Adrenal gland (tissue), 19 donors: ENCODE results near the gene HES6. TPM values are rescaled to one million over a fixed set of nuclear protein-coding genes. Genes with fewer than 3 reads are reported as not detected.
A peak's percentile ranks its signal among the peaks of the same experiment; 100 is the strongest.

Experiments
- DNase-seq, 7 donors: peaks; one replicate each; pipeline ENCODE4 v3.0.0-alpha.2; 2019 to 2020
- H3K27ac ChIP-seq, 5 donors: fragments of 200-600 bp; sonication (generic) in 4 of 5; 1 replicate in 3 of 5; 2 replicates in 2 of 5; pipeline versions ENCODE4 v1.5.1 to v1.8.0; 2016 to 2020; ENCODE audit warnings: mild to moderate bottlenecking in 1 of 5
- H3K27me3 ChIP-seq: fragments of 200-600 bp; 2 replicates; pipeline ENCODE4 v1.8.0; 2021
- H3K36me3 ChIP-seq, 2 donors: fragments of 200-600 bp; replicated peaks in 1 of 2; 1 replicate in 1 of 2; 2 replicates in 1 of 2; pipeline versions ENCODE4 v1.5.1 to v1.8.0; 2018 to 2022
- H3K4me1 ChIP-seq, 2 donors: fragments of 200-600 bp; replicated peaks in 1 of 2; 1 replicate in 1 of 2; 2 replicates in 1 of 2; pipeline versions ENCODE4 v1.5.1 to v1.8.0; 2018 to 2021
- H3K4me3 ChIP-seq, 4 donors: fragments of 200-600 bp; sonication (generic) in 3 of 4; one replicate each; pipeline ENCODE4 v1.5.1; 2016 to 2018
- H3K9me3 ChIP-seq, 3 donors: fragments of 200-600 bp; sonication (generic) in 1 of 3; replicated peaks in 1 of 3; 1 replicate in 2 of 3; 2 replicates in 1 of 3; pipeline versions ENCODE4 v1.5.1 to v1.8.0; 2016 to 2021
- POLR2A ChIP-seq, 2 donors: fragments of 450-650 bp; IDR thresholded peaks; one replicate each; pipeline ENCODE4 v1.6.1; 2017; ENCODE audit warnings: antibody characterized with exemption in 2 of 2, mild to moderate bottlenecking in 2 of 2, moderate library complexity in 1 of 2
- WGBS, 4 donors: extraction: QIAGEN DNeasy Blood & Tissue Kit in 2 of 4; methylation state at CpG; one replicate each; pipeline versions ENCODE4 v1.1.5 to v1.1.7; 2013 to 2017; 5-methylcytosine and 5-hydroxymethylcytosine counted together
- intact Hi-C, 2 donors: fragments of 100-400 bp; cut with DNase I; formaldehyde crosslinking; loops; one replicate each; pipeline versions ENCODE4 v1.14.1 to v1.15.0; 2022 to 2023
- long read RNA-seq, 10 donors: library from polyadenylated mRNA in 3 of 10; unstranded in 2 of 10; stranded (forward) in 1 of 10; transcript quantifications; one replicate each; pipeline ENCODE4 v2.0.0 and lab custom pipeline, GENCODE V29; 2021 to 2026
- polyA plus RNA-seq, 3 donors: library from polyadenylated mRNA; stranded (reverse); fragments of 200-250 nt in 2 of 3; fragments of 350-450 nt in 1 of 3; fragmentation: Illumina TruSeq in 1 of 3; extraction: RNeasy Lipid Tissue Mini Kit (QIAGEN cat#74804) in 1 of 3; gene quantifications; one replicate each; pipeline ENCODE4 v1.2.3, GENCODE V29; 2013 to 2014
- total RNA-seq, 9 donors: library from RNA; depleted of rRNA in 4 of 9; stranded (reverse); fragments of >200 nt in 4 of 9; fragments of 120-200 nt in 1 of 9; fragmentation: NEBNext Ultra II Directional in 1 of 9; extraction: Animal tissue kit (Norgen Biotek cat#: 25700) in 1 of 9; gene quantifications; one replicate each; pipeline versions ENCODE4 v1.1.0 to v1.2.4, GENCODE V29; 2013 to 2023
- TF ChIP-seq, protein P1 (sequence below), 6 experiments: fragments of 450-650 bp in 4 of 6; fragments of 200-600 bp in 2 of 6; sonication (generic) in 1 of 6; IDR thresholded peaks; 1 replicate in 5 of 6; 2 replicates in 1 of 6; pipeline versions ENCODE4 v1.5.1 to v1.8.0; 2016 to 2021; ENCODE audit warnings: antibody characterized with exemption in 6 of 6, mild to moderate bottlenecking in 2 of 6, moderate library complexity in 1 of 6
- donor health status: healthy with polysubstance abuse.
- donor health status: Bipolar disorder and iron deficiency.
- donor health status: DM: yes; HTN: yes; CAD: no.
- donor health status: DM: no; HTN: no; CAD: no.
- donor health status: DM: no; HTN: no; CAD: no.
- donor health status: DM: yes; HTN: yes; CAD: no.

HES6 gene, protein sequence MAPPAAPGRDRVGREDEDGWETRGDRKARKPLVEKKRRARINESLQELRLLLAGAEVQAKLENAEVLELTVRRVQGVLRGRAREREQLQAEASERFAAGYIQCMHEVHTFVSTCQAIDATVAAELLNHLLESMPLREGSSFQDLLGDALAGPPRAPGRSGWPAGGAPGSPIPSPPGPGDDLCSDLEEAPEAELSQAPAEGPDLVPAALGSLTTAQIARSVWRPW
- total RNA-seq (10 to 100 TPM in 6 of 9 donors, 1 to 10 TPM in 3; 6.5 to 21.6 (median 12.7) TPM), polyA plus RNA-seq (1 to 10 TPM; 4.3 to 9.2 (median 7.4) TPM)
- long read RNA-seq, donor 1, transcript HES6-201 (4 exons, 1,454 nt): major isoform, 6 of 12 reads
- long read RNA-seq, donor 1, transcript HES6-203 (3 exons, 1,600 nt): minor isoform, 5 of 12 reads
- long read RNA-seq, donor 1, partial matches to known transcripts: 0 of 12 reads
- long read RNA-seq, donor 1, other reads (novel, unspliced or antisense): 0 of 12 reads
- long read RNA-seq, donor 2, transcript HES6-201 (4 exons, 1,454 nt): major isoform, 7 of 10 reads
- long read RNA-seq, donor 2, partial matches to known transcripts: 0 of 10 reads
- long read RNA-seq, donor 2, other reads (novel, unspliced or antisense): 0 of 10 reads
- long read RNA-seq, donor 3, partial matches to known transcripts: 0 of 4 reads
- long read RNA-seq, donor 3, other reads (novel, unspliced or antisense): 0 of 4 reads
- long read RNA-seq, donor 4: 0 reads
- long read RNA-seq, donor 5, transcript HES6-201 (4 exons, 1,454 nt): major isoform, 12 of 20 reads
- long read RNA-seq, donor 5, transcript HES6-203 (3 exons, 1,600 nt): minor isoform, 5 of 20 reads
- long read RNA-seq, donor 5, partial matches to known transcripts: 1 of 20 reads
- long read RNA-seq, donor 5, other reads (novel, unspliced or antisense): 1 of 20 reads
- long read RNA-seq, donor 6, partial matches to known transcripts: 0 of 1 reads
- long read RNA-seq, donor 6, other reads (novel, unspliced or antisense): 1 of 1 reads
- long read RNA-seq, donor 7, transcript HES6-201 (4 exons, 1,454 nt): major isoform, 7 of 8 reads
- long read RNA-seq, donor 7, partial matches to known transcripts: 0 of 8 reads
- long read RNA-seq, donor 7, other reads (novel, unspliced or antisense): 0 of 8 reads
- long read RNA-seq, donor 8, transcript HES6-201 (4 exons, 1,454 nt): major isoform, 5 of 6 reads
- long read RNA-seq, donor 8, partial matches to known transcripts: 0 of 6 reads
- long read RNA-seq, donor 8, other reads (novel, unspliced or antisense): 0 of 6 reads
- long read RNA-seq, donor 9, partial matches to known transcripts: 0 of 1 reads
- long read RNA-seq, donor 9, other reads (novel, unspliced or antisense): 0 of 1 reads
- long read RNA-seq, donor 10, transcript HES6-201 (4 exons, 1,454 nt): major isoform, 8 of 12 reads
- long read RNA-seq, donor 10, partial matches to known transcripts: 0 of 12 reads
- long read RNA-seq, donor 10, other reads (novel, unspliced or antisense): 0 of 12 reads

DNA sequence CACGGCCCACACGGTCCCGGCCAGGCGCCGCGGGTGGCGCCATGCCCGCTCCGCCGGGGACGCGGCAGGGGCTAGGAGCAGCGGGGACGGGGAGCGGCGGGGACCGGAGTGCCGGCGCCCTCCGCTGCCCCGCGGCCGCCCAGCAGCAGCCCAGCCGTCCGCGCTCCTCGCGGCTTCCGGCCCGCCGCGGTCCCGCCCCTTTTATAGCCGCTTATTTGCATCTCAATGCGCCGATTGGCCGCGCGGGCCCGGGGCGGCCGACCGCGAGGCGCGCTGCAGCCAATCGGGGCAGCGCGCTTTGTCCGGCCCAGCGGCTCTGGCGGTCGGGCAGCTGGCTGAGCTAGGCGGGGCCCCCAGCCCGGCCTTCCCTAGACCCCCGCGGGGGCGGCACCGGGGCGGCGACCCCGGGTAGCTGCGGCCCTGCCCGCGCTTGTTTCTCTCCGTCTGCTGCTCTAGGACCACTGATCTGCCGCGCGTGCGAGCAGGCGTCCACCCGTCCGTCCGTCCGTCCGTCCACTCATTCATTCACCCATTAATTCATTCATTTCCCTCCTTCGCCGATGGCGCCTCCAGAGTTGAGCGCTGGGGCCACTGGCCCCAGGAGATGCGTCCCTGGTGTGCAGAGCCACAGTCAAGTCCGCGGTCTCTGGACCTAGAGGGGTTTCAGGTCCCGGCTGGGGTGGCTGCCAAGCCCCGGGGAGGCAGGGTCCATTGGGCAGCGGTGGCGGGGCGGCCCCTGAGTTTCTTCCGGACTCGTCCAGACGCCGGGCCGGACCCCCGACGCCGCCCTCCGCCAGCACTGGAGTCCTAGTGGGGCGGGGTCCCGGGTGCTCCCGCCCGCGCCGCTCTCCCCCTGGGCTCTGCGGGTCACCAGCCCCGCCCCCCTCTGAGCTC, at the start of gene HES6:
TSS of gene HES6 (minus strand) at position 176 of the 894 bp plus-strand sequence. CDS start at position 43, 133 bp downstream.
- WGBS, 4 donors: 1 to 2% (median 1%) methylated on average over 37 to 104 of the region's 105 CpGs
- intact Hi-C loops: no loop called here
- peak; percentile 96 to 97 for TF ChIP-seq POLR2A (IDR thresholded peaks at IDR 0.05)
- TF ChIP-seq, protein P1, sequence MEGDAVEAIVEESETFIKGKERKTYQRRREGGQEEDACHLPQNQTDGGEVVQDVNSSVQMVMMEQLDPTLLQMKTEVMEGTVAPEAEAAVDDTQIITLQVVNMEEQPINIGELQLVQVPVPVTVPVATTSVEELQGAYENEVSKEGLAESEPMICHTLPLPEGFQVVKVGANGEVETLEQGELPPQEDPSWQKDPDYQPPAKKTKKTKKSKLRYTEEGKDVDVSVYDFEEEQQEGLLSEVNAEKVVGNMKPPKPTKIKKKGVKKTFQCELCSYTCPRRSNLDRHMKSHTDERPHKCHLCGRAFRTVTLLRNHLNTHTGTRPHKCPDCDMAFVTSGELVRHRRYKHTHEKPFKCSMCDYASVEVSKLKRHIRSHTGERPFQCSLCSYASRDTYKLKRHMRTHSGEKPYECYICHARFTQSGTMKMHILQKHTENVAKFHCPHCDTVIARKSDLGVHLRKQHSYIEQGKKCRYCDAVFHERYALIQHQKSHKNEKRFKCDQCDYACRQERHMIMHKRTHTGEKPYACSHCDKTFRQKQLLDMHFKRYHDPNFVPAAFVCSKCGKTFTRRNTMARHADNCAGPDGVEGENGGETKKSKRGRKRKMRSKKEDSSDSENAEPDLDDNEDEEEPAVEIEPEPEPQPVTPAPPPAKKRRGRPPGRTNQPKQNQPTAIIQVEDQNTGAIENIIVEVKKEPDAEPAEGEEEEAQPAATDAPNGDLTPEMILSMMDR (IDR thresholded peaks at IDR 0.05): no peak
- DNase-seq: peak; percentile 86 to 94 (median 89)
- Histone ChIP-seq H3K27me3 (no peaks in the 10 kb centered on the region), H3K36me3 (no peaks in the 10 kb centered on the region), H3K4me3 (peak within 1 kb of the TSS in 2 of 4 donors; percentile 40 to 81), H3K4me1 (peaks cover 13 to 25% of the 10 kb centered on the region in 2 donors), H3K27ac (peak within 1 kb of the TSS in 2 of 5 donors; percentile 33 to 69), H3K9me3 (no peaks in the 10 kb centered on the region)

DNA sequence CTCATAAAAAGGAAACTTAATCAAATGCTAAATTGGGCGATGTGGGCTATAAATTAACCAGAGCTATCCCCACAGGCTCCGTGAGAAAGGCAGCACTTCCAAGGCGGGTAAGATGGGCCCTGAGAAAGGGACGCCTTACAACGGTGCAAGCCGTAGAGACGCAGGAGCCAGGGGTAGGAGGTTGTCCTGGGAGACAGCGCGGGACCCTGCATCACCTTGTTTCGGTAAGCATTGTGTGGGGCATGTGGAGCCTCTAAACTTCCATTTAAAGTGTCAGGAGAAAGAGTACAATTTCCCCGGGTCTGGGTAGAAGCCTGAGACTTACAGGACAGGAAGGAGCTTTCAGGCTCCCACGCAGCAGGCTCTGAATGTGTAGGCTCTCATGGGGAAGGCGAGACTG, 49.7 kb upstream of the HES6 start:
- no peak for DNase-seq

More for the DNA sequence above, 49.7 kb upstream of the HES6 start:
- H3K27me3 ChIP-seq: no peaks in the 10 kb centered on the region
- intact Hi-C loops: no loop called here
- peak overlapping the region in 1 of 5 donors; percentile 86 for H3K27ac ChIP-seq
- H3K36me3 ChIP-seq: no peaks in the 10 kb centered on the region
- no peaks in the 10 kb centered on the region for H3K9me3 ChIP-seq
- no peak for TF ChIP-seq POLR2A (IDR thresholded peaks at IDR 0.05)
- TF ChIP-seq, protein P1 (IDR thresholded peaks at IDR 0.05): no peak
- 37 to 50% (median 44%) methylated on average over 13 of the region's 13 CpGs for WGBS, 4 donors
- H3K4me1 ChIP-seq: peaks cover 23 to 40% of the 10 kb centered on the region in 2 donors
- H3K4me3 ChIP-seq: peak overlapping the region in 2 of 4 donors; percentile 29 to 84
